HG03442 (cell line): Measurements from ENCODE around the gene ZNF814.
"Not testable (repeated sequence)": the region's sequence is repeated elsewhere in the genome, so short reads cannot be mapped to it uniquely, and the experiment has no call there.

ENCODE experiments used
- ATAC-seq: cut with Tn5 transposase; IDR thresholded peaks from one replicate; pipeline ENCODE4 v1.9.1; 2021; ENCODE audit warnings: mild to moderate bottlenecking, moderate library complexity; ENCODE audit not compliant: unreplicated experiment

The ZNF814 gene

DNA sequence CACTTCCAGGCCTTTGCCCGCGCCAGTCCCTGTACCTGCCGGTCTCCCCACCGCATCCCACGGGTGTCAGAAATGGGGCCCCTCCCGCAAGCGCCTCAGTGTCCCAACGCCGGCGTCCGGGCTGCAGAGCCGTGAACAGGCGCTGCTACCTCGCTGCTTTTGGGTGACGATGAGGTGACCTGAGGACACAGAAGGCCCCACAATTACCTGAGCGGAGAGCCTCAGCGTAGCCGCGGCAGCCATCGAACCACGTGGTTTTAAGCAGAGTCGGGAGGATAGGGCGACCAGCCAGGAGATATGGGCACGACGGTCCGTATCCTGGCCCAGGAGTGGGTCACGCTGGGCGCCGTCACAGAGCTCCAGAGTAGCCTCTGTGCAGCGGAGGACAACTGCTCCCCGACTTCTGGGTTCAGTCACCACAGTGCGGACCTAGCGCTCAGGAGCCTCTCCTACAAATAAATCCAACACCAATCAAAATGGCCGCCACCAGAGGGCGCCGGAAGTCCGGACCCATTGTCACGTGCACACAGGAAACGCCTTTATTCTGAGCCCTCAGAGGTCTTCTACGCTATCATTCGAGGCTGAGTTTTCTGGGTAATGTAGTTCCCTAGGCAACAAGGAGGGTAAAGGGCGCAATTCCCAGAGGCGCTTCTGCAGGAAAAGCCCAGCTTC, at the start of gene ZNF814:
TSS of gene ZNF814 (minus strand) at position 478 of the 672 bp plus-strand sequence. CDS start at position 243, 235 bp downstream.
- peak; percentile 89 for ATAC-seq

DNA sequence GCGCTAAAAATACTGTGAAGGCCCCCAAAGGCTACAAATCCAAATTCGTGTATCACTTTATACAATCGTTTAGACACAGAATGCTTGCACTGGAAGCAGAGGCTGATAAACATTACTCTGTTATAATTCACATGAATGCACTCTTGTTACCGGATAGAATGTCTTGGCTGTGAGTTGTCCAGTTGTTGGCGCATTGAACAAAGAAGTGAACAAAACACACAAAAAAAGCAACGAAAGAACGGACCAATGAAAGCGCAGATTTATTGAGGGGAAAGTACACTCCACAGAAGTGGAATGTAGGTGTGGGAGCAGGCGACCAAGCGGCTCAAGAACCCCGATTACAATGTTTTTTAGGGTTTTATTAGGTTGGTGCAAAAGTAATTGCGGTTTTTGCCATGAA, 46.9 kb upstream of the ZNF814 start:
- no peak for ATAC-seq

DNA sequence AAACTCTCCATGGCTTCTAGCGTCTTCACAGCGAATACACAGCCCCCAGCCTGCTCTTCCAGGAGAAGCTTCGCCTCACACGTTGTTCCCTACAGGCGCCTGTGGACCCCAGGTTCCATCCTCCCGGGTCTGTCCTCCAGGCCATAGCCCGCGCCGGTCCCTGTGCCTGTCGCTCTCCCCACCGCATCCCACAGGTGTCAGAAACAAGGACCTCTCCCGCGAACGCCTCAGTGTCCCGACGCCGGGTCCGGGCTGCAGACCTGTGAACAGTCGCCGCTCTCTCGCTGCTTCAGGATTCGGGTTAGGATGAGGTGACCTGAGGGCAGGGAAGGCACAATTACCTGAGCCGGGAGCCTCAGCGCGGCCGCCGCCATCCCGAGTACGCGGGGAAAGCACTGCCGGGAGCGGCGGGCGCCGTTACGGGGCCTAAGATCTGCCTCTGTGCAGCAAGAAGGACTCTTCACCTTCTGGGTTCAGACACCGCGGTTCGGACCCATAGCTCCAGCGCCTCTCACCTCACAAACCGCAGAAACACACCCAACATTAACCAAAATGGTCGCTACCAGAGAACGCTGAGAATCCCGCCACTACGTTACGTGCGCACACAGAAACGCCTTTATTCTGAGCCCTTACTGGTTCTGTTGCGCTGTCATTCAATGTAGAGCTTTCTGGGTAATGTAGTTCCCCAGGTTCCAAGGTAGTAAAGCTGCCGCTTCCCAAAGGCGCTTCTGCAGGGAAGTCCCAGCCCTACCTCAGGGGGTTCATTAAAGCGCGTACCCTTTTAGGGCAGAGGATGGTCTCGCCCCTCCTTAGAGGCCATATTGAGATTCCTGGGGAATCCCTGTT, 46.2 kb upstream of the ZNF814 start, which contains the start of gene ZNF418:
TSS of gene ZNF418 (minus strand) at position 583 of the 846 bp plus-strand sequence. CDS start 1,580 bp downstream, outside the sequence.
- peak; percentile 88 for ATAC-seq

DNA sequence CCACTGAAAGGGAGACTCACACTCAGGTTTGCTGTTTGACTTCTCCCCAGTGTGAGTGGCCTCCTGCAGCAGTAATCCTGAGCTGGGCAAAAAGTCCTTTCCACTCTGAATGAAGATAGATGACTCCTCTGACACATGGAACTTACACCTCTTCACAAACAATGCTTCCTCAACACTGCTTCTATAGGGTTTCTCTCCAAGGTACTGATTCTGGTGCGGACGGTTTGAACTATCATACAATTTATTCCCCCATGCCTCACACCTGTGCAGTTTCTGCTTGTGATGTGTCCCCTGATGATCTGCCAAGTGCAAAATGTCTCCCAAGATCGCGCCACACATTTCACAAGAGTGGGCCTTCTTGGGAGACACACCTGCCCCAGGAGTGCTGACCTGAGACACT, 38.8 kb upstream of the ZNF814 start:
- ATAC-seq, result no peak

DNA sequence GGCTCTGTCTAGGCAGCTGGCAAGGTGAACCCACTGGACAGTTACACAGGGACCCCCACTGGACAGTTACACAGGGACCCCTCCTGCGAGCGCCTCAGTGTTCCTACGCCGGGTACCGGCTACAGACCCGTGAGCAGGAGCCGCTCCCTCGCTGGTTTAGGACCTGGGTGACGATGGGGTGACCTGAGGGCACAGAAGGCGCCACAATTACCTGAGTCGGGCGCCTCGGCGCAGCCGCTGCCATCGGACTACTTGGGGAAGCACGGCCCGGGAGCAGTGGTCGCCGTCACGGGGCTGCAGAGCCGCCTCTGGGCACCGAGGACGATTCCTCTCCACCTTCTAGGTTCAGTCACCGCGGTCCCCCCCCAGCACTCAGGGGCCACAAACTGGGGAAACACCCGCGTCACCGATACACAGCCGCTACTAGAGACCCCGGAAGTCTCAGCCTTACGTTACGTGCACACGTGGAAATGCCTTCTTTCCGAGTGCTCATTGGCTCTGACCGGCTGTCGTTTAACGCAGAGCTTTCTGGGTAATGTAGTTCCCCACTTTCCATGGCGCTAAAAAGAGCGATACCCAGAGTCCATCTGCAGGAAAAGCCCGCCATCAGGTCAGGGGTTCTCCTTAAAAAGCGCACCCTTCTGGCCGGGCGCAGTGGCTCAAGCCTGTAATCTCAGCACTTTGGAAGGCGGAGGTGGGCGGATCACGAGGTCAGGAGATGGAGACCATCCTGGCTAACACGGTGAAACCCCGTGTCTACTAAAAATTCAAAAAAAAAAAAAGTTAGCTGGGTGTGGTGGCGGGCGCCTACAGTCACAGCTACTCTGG, 27.5 kb upstream of the ZNF814 start, which contains the start of gene ZNF417:
TSS of gene ZNF417 (minus strand) at position 425 of the 828 bp plus-strand sequence. CDS start at position 244, 181 bp downstream.
- peak; percentile 94 for ATAC-seq

DNA sequence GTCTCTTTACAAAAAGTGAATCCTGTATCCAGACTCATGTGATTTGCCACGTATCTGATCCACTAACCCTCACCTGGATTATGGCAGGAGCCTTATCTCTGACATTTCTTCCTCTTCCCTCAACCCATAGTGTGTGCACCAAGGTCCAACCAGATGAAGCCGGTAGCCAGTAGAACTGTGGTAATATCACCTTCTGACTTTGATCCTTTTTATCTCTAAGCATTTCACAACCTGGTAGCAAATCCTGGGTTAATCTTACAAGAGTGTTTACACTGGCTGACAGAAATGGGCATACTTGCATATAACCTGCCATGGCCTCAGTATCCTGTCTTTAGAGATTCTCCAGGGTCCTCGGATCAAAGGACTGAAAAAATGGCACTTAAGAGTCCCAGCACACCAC, 25.7 kb upstream of the ZNF814 start:
- ATAC-seq, result no peak

DNA sequence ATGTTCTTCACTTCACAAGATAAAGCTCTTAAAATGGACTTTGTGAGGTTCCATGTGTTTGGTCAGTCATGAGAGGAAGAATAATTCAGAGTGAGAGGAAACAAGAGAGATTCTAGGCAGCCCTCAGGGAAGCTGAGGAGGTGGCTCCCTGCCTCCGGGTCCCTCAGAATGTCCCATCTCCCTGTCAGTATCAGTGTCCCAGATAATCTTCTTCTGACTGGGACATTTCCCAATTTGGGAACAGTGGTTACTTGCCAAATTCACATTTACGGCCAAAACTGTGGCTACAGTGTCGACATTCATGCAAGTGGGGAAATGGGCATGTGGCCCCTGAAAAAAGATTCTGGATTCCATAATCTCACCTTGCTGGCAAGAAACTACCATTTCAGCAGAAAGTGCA, 18.6 kb upstream of the ZNF814 start:
- ATAC-seq, result no peak

DNA sequence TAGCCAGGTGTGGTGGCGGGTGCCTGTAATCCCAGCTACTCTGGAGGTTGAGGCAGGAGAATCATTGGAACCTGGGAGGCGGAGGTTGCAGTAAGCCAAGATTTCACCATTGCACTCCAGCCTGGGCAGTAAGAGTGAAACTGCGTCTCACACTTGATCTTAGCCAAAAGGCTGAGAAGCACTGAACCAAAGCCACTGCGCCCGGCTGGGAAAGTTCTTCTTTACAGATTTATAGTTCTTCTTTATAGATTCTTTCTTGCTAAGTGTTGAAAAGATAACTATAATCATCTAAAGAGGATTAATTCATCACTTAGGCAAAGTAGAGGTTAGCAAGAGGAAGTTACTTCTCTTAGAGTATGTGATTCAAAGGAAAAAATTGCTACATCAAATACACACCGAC, 16.4 kb upstream of the ZNF814 start:
- ATAC-seq, result no peak

DNA sequence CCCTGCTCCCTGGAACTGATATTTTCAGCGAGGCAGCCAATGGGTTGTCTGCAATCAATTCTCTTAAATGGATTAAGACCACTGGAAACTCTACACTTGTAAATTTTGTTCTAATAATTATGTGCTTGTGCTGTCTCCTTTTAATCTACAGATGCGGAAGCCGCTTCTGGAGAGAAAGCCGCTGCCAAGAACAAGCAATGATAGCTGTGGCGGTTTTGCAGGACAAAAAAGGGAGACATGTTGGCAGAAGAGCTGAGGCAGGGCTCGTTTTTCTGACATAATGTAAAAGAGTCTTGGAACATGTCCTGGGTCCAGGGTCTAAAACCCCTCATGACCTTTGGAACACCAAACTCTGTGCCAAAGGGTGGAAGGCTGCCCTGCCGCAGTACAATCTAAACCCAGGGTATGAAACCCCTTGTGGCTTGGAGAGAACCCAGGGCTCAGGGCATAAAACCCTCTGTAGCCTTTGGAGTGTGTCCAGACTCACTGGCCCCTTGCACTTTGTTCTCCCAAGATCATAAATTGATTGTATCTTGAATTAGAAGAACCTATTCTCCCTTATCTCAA, 14.9 kb upstream of the ZNF814 start:
- ATAC-seq, result no peak

DNA sequence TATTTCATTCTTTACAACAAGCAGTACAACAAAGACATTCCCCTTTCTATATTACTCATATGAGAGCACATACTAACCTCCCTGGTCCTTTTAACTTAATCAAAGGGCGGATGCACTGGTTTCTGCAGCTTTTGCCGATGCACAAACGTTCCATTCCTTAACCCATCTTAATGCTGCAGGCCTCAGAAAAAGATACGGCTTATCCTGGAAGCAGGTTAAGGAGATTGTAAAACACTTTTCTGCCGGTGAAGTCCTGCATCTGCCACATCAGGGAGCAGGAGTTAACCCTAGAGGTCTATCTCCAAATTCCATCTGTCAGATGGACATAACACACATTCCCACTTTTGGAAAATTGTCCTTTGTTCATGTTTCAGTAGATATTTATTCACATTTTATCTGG, 11.5 kb upstream of the ZNF814 start:
- ATAC-seq, result no peak

DNA sequence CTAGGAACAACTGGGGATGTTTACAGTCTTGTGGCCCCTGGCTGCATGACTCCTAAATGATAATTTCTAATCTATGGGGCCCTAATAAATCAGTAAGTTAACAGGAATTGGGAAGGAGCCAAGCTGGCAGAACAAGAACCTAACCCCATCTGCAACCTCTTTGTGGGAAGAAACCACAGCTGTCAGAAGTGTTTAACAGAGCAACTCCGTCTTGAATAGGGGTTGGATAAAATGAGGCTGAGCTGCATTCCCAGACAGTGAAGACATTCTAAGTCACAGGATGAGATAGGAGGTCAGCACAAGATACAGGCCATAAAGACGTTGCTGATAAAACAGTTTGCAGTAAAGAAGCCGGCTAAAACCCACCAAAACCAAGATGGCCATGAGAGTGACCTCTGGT, 1.9 kb upstream of the ZNF814 start:
- not testable (repeated sequence) for ATAC-seq

DNA sequence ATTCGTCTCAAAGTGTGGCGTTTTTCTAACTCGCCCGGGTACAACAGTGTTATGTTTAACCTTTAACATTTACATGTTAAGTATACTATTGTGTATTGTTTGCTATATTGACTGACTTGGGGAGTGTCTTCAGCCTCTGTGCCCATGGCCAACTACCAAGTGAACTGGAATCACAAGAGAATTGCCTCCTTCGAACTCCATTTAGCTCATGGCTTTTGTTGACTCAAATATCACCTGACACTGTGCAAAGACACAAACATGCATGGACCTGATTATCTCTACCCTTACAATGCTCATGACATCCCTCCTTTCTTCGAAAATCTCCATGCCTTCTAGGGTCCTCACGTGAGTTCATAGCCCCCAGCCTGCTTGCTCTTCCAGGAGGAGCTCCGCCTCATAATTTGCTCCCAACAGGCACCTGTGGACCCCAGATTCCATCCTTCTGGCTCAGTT, 704 bp downstream of the ZNF814 start:
- ATAC-seq, result no peak

DNA sequence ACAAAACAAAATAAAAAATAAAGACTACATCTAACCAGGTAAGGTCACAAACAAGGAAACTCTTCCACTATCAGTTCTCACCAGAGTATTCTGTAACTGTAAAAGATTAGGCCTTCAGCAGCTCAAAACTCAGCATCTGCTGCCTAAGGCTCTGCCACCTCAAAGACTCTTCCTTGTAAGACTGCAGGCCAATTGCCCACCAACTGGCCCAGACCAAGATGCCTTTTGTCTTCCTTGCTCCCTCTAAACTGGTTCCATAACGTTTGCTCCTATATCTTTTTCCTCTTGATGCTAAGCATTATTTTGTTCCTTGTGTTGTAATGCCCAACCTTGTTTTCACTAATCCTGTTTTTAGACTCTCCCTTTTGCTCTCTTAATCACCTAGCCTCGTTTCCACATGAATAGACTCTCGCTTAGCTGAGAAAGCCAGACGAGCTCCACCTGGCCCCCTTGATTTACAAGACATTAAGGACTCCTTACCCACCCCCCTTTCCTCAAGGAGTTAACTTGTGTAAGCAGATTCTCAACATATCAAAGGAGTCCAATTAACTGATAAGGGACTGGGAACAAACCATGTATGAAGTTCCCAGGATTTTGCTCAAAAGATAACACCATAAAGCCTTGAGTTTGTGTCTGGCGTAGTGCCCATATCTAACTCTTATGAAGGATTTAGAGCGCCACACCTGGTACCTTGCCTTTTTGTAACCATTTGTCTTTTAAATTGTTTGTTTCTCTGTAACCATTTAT, 1.5 kb downstream of the ZNF814 start:
- ATAC-seq, result no peak

DNA sequence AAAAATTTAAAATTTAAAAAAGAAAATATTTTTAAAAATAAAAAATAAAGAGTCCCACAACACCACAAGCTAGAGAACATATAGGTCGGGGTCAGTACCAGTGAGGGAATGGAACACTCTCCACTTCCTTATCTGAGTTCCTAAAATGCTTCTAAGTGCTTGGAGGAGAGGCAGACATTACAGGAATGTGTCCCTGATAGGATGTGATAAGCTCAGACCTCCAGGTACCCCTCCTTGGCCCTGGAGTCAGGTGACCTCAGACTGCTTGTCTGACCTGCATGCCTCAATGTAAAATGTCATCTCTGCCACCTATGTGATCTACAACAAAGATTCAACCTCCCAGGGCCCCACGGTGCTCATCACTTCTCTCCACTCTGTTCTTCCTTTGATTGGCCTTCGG, 2.8 kb downstream of the ZNF814 start:
- ATAC-seq, result no peak

DNA sequence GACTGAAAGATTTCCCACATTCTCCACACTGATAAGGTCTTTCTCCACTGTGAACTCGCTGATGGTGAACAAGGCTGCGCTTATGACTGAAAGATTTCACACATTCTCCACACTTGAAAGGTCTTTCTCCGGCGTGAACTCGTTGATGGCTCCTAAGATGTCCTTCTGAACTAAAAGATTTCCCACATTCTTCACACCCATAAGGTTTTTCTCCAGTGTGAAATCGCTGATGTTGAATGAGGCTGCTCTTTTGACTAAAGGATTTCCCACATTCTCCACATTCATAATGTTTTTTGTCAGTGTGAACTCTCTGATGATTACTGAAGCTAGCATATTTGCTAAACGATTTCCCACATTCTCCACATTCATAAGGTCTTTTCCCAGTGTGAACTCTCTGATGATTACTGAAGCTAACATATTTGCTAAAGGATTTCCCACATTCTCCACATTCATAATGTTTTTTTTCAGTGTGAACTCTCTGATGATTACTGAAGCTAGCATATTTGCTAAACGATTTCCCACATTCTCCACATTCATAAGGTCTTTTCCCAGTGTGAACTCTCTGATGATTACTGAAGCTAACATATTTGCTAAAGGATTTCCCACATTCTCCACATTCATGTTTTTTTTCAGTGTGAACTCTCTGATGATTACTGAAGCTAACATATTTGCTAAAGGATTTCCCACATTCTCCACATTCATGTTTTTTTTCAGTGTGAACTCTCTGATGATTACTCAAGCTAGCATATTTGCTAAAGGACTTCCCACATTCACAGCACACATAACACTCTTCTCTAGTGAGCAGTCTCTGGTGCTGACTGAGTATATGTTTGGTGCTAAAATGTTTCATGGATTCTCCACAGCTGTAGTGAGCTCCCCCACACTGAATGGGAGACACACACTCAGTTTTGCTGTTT, 14.7 kb downstream of the ZNF814 start:
- ATAC-seq, result not testable (repeated sequence)

DNA sequence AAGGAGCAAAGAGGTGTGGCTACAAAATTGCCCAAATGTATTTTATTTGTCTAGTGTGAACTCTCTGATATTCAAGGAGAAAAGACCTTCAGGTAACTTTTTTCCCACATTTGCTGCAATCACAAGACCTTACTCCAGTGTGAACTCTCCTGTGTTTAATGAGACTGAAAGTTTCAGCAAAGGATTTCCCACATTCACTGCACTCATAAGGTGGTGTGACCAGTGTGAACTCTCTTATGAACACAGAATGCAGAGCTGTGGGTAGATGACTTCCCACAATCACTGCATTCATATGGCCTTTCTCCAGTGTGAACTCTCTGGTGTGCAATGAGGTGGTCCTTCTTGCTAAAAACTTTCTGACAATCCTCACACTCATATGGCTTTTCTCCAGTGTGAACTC, 16.4 kb downstream of the ZNF814 start:
- ATAC-seq, result no peak

DNA sequence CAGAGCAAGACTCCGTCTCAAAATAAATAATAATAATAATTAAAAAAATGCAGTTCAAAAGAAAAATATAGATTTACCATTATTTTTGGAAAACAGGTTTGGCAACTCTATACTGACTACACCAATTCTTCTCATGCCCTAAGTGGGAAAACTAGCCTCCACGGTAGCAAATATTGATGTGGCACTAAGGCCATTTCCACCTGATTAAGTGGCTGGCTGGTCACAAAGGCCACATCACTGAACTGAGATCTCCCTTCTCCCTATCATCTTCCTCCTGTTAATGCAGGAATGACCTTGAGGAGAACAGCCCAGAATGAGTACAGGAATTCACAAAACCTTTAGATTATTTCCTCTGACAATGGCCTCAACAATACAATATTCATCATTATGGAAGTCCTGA, 18.6 kb downstream of the ZNF814 start:
- ATAC-seq, result no peak

DNA sequence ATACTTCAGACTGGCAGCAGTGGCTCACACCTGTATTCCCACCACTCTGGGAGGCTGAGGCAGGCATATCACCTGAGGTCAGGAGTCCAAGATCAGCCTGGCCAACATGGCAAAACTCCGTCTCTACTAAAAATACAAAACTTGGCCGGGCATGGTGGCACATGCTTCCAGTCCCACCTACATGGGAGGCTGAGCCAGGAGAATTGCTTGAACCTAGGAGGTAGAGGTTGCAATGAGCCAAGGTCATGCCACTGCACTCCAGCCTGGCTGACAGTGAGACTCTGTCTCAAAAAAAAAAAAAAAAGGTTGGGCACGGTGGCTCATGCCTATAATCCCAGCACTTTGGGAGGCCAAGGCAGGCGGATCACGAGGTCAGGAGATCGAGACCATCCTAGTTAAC, 19.2 kb downstream of the ZNF814 start:
- not testable (repeated sequence) for ATAC-seq
